ENCODE results near the gene DAPK2. TPM values are rescaled to one million over a fixed set of nuclear protein-coding genes. Genes with fewer than 3 reads are reported as not detected.

DAPK2 gene
- total RNA-seq, 4 donors from 2014 or later, result 13.1 to 30.8 (median 26.4) TPM

DNA sequence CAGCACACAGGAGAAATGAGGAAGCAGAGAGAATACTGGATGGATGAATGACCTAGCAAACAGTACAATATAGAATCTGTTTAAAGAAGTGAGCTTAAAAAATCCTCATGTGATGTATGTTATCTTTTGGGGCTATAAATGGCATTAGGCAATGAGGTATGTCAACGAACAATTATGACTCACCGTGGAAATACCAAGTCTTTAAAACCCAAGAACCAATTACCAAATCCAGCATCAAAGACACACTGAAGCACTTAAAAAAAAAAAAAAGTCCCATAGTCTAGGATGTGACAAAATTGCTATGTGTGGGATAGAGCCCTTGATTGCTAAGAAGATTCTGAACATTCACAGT, 176.3 kb downstream of the DAPK2 start:
- H3K4me3 ChIP-seq, result no peak overlapping the region
- no peak overlapping the region for H3K27ac ChIP-seq
- H3K9me3 ChIP-seq, result no peaks in the 10 kb centered on the region
- no peaks in the 10 kb centered on the region for H3K27me3 ChIP-seq
- no peaks in the 10 kb centered on the region for H3K36me3 ChIP-seq
- DNase-seq (ENCODE audit: low spot score in 2 of 2), result no peak
- 27% methylated on average over 2 of the region's 2 CpGs for WGBS
- H3K4me1 ChIP-seq, result no peaks in the 10 kb centered on the region
- no peak for TF ChIP-seq POLR2AphosphoS5 (IDR thresholded peaks at IDR 0.05)
- TF ChIP-seq, protein P1, sequence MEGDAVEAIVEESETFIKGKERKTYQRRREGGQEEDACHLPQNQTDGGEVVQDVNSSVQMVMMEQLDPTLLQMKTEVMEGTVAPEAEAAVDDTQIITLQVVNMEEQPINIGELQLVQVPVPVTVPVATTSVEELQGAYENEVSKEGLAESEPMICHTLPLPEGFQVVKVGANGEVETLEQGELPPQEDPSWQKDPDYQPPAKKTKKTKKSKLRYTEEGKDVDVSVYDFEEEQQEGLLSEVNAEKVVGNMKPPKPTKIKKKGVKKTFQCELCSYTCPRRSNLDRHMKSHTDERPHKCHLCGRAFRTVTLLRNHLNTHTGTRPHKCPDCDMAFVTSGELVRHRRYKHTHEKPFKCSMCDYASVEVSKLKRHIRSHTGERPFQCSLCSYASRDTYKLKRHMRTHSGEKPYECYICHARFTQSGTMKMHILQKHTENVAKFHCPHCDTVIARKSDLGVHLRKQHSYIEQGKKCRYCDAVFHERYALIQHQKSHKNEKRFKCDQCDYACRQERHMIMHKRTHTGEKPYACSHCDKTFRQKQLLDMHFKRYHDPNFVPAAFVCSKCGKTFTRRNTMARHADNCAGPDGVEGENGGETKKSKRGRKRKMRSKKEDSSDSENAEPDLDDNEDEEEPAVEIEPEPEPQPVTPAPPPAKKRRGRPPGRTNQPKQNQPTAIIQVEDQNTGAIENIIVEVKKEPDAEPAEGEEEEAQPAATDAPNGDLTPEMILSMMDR (IDR thresholded peaks at IDR 0.05), result no peak
- no peak for TF ChIP-seq EP300 (IDR thresholded peaks at IDR 0.05)

DNA sequence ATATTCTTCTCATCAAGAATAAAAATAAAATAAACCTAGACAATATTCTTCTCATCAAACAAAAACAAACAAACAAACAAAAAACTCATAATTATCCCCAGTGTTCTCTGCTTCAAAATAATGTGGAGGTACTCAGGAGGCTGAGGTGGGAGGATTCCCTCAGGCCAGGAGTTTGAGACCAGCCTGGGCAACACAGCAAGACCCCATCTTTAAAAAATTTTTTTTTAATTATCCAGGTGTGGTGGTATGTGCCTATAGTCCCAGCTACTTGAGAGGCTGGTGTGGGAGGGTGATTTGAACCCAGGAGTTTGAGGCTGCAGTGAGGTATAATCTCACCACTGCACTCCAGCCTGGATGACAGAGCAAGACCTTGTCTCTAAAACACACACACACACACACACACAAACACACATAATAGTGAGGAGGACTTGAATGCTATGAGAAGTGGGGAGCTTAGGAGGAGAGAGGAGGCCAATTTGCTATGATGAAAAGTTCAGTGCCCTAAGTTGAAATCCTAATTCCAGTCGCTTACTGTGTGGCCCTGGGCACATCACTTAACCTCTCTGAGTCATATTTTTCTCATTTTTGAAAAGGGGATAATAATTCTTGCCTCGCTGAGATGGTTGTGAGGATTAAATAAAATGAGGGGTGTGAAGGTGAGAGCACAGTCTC, 176.8 kb downstream of the DAPK2 start:
- 83% methylated on average over 2 of the region's 2 CpGs for WGBS
- Histone ChIP-seq H3K4me3 (no peak overlapping the region), H3K4me1 (no peaks in the 10 kb centered on the region), H3K27ac (no peak overlapping the region), H3K9me3 (no peaks in the 10 kb centered on the region), H3K27me3 (no peaks in the 10 kb centered on the region), H3K36me3 (no peaks in the 10 kb centered on the region)
- no peak for DNase-seq (ENCODE audit: low spot score in 2 of 2)
- TF ChIP-seq EP300 (IDR thresholded peaks at IDR 0.05) (no peak), POLR2AphosphoS5 (IDR thresholded peaks at IDR 0.05) (no peak), POLR2A (IDR thresholded peaks at IDR 0.05) (no peak)
- TF ChIP-seq, protein P1 (IDR thresholded peaks at IDR 0.05), result no peak

DNA sequence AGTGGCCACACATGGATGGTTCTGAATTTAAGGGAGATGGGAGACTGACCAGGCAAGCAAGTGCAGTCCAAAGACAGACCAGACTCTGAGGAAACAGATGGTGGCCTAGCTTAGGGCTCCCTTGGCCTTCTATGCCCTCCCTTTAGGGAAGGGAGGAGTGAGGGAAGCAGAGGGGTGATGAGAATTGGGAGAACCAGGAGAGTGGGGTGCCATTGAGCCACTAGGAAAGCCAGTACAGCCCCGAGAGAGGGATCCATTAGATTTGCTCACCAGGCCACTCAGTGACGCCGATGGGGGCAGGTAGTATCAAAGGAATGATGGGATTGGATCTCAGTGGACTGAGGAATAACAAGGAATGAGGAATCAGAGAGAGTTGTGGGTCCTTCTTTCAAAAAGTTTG, 182.1 kb downstream of the DAPK2 start:
- 47% methylated on average over 3 of the region's 3 CpGs for WGBS
- H3K4me1 ChIP-seq, result peaks cover under 1% of the 10 kb centered on the region
- DNase-seq (ENCODE audit: low spot score in 2 of 2), result no peak

DNA sequence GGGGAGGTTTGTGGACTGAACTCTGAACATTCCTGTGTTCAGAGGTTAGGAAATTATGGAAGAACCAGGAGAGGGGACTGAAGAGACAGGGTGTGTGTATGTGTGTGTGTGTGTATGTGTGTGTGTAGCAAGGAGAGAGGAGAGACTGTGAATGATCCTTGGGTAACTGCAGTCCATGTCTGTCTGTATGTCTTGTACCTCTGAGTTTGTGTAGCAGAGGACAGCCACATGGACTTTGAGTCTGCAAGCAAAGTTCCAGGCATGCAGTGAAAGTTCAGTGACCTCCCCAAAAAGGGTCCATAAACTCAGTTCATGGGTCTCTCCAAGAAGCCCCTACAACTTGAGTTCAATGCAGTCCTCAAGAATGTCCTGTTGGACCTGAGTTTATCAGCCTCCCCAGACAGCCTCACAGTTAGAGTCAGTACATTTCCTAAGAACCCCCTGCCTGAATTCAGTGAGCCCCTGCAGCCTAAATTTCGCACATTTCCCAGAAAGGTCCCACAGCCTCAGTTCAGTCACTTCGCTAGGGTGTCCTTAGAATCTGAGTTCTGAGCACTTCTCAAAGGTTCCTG, 184.3 kb downstream of the DAPK2 start:
- 100% methylated on average over 2 of the region's 2 CpGs for WGBS
- no peak for DNase-seq (ENCODE audit: low spot score in 2 of 2)
- H3K27me3 ChIP-seq, result no peaks in the 10 kb centered on the region
- no peak overlapping the region for H3K27ac ChIP-seq
- no peak overlapping the region for H3K4me3 ChIP-seq
- no peaks in the 10 kb centered on the region for H3K36me3 ChIP-seq
- H3K9me3 ChIP-seq, result no peaks in the 10 kb centered on the region
- H3K4me1 ChIP-seq, result peaks cover 2% of the 10 kb centered on the region
- TF ChIP-seq POLR2AphosphoS5 (IDR thresholded peaks at IDR 0.05) (no peak), POLR2A (IDR thresholded peaks at IDR 0.05) (no peak), EP300 (IDR thresholded peaks at IDR 0.05) (no peak)
- TF ChIP-seq, protein P1 (IDR thresholded peaks at IDR 0.05), result no peak

More for the DNA sequence above, 182.1 kb downstream of the DAPK2 start:
- Histone ChIP-seq H3K36me3 (no peaks in the 10 kb centered on the region), H3K4me3 (no peak overlapping the region), H3K9me3 (no peaks in the 10 kb centered on the region), H3K27me3 (no peaks in the 10 kb centered on the region), H3K27ac (no peak overlapping the region)
- no peak for TF ChIP-seq POLR2AphosphoS5 (IDR thresholded peaks at IDR 0.05)
- TF ChIP-seq POLR2A (IDR thresholded peaks at IDR 0.05), result no peak
- TF ChIP-seq EP300 (IDR thresholded peaks at IDR 0.05), result no peak
- TF ChIP-seq, protein P1 (IDR thresholded peaks at IDR 0.05), result no peak

DNA sequence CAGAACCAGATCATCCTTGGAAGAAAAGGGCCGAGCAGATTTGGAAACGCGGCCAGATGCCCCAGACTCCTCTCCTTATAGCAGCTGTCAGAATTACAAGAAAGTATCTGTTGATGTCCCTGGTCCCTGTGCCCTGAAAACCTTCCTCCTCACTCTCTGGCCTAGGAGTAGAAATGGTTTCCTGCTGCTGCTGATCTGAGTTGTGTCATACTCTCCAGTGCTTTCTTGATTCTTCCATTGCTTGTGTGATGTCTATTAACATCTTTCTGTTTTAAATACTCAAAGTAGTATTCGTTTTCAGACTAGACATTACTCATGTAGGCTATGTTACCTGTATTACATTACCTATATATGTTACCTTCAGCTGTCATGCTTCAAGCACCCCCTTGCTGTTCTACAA, 185.7 kb downstream of the DAPK2 start:
- Histone ChIP-seq H3K9me3 (no peaks in the 10 kb centered on the region), H3K4me3 (no peak overlapping the region), H3K27ac (no peak overlapping the region), H3K36me3 (no peaks in the 10 kb centered on the region), H3K4me1 (peaks cover 2% of the 10 kb centered on the region), H3K27me3 (no peaks in the 10 kb centered on the region)
- 77% methylated on average over 4 of the region's 4 CpGs for WGBS
- no peak for TF ChIP-seq POLR2A (IDR thresholded peaks at IDR 0.05)
- no peak for TF ChIP-seq POLR2AphosphoS5 (IDR thresholded peaks at IDR 0.05)
- TF ChIP-seq EP300 (IDR thresholded peaks at IDR 0.05), result no peak
- no peak for DNase-seq (ENCODE audit: low spot score in 2 of 2)
